NB4 (cell line): ENCODE results near the gene CRYZL1.

Experiments
- MYC ChIP-seq: IDR thresholded peaks from 2 replicates; pipeline ENCODE4 v1.6.1; 2011; ENCODE audit warnings: low read depth, low read length
- POLR2A ChIP-seq: IDR thresholded peaks from 2 replicates; pipeline ENCODE4 v1.6.1; 2011; ENCODE audit warnings: mild to moderate bottlenecking; ENCODE audit not compliant: insufficient read length; ENCODE audit errors: extremely low read depth
- TF ChIP-seq, protein P1 (sequence below): IDR thresholded peaks from one replicate; pipeline ENCODE4 v1.5.1; 2012; ENCODE audit warnings: low read depth, low read length
- TF ChIP-seq, protein P2 (sequence below): IDR thresholded peaks from 2 replicates; pipeline ENCODE4 v1.6.1; 2011; ENCODE audit warnings: low read depth, low read length

DNA sequence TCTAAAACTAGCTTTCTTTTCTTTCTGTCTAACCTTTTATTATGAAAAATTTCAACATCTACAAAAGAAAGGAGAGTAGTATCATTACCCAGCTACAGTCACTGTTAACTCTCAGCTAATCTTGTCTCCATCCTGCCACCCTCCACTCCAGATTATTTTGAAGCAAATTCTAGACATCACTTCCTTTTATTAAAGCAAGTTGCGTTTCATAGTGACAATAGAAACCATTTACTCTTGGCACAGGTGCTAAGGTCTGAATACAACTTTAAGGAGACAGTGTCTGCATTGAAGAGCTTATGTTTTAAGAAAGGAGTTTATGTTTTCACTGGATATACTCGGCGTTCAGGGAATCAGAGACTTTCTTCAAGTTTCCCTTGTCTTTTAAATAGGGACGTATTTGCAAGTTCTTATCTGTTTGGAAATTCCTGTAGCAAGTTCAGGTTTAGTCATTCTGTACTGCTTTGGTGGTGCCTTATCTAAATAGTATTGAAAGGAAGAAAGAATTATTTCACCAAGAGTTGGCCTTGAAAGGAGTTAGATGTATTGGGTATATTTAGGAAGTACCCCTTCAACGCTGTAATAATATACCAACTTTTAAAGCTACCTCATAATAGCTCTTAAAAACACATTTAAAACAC lies 43.5 kb upstream of the CRYZL1 start:
- TF ChIP-seq, protein P1, sequence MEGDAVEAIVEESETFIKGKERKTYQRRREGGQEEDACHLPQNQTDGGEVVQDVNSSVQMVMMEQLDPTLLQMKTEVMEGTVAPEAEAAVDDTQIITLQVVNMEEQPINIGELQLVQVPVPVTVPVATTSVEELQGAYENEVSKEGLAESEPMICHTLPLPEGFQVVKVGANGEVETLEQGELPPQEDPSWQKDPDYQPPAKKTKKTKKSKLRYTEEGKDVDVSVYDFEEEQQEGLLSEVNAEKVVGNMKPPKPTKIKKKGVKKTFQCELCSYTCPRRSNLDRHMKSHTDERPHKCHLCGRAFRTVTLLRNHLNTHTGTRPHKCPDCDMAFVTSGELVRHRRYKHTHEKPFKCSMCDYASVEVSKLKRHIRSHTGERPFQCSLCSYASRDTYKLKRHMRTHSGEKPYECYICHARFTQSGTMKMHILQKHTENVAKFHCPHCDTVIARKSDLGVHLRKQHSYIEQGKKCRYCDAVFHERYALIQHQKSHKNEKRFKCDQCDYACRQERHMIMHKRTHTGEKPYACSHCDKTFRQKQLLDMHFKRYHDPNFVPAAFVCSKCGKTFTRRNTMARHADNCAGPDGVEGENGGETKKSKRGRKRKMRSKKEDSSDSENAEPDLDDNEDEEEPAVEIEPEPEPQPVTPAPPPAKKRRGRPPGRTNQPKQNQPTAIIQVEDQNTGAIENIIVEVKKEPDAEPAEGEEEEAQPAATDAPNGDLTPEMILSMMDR = no peak
- no peak for TF ChIP-seq POLR2A
- TF ChIP-seq MYC = no peak
- TF ChIP-seq, protein P2, sequence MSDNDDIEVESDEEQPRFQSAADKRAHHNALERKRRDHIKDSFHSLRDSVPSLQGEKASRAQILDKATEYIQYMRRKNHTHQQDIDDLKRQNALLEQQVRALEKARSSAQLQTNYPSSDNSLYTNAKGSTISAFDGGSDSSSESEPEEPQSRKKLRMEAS = no peak
